Mesendoderm (in vitro differentiated cells): ENCODE data around the gene MAFF.
"Not testable (repeated sequence)": the region's sequence is repeated elsewhere in the genome, so short reads cannot be mapped to it uniquely, and the experiment has no call there.

ENCODE experiments used
- DNase-seq: peaks from one replicate; pipeline ENCODE4 v3.0.0; 2013
- H2AK5ac ChIP-seq: 2 replicates; pipeline ENCODE4 v1.6.1; 2013; ENCODE audit warnings: low read length, inconsistent platforms
- H2BK120ac ChIP-seq: 2 replicates; pipeline ENCODE4 v1.6.1; 2013; ENCODE audit warnings: low read depth, mild to moderate bottlenecking, low read length, moderate library complexity, mixed read lengths
- H2BK15ac ChIP-seq: replicated peaks from 2 replicates; pipeline ENCODE4 v1.6.1; 2013; ENCODE audit warnings: low read depth, mild to moderate bottlenecking, moderate library complexity
- H2BK5ac ChIP-seq: 2 replicates; pipeline ENCODE4 v1.6.1; 2013; ENCODE audit warnings: low read length, inconsistent platforms
- H3K18ac ChIP-seq: 2 replicates; pipeline ENCODE4 v1.6.1; 2013; ENCODE audit warnings: mild to moderate bottlenecking, low read length, mixed read lengths
- H3K23ac ChIP-seq: one replicate; pipeline ENCODE4 v1.6.1; 2013; ENCODE audit warnings: low read length
- H3K27ac ChIP-seq: 2 replicates; pipeline ENCODE4 v1.5.1; 2013; ENCODE audit warnings: low read depth, mild to moderate bottlenecking, inconsistent platforms, low read length, moderate library complexity
- H3K27me3 ChIP-seq: 2 replicates; pipeline ENCODE4 v1.6.1; 2013; ENCODE audit warnings: low read length, control low read depth, mild to moderate bottlenecking, inconsistent platforms; ENCODE audit not compliant: insufficient read depth, poor library complexity
- H3K36me3 ChIP-seq: 2 replicates; pipeline ENCODE4 v1.6.1; 2013; ENCODE audit warnings: low read length, inconsistent platforms; ENCODE audit not compliant: control insufficient read depth, insufficient read depth
- H3K4ac ChIP-seq: one replicate; pipeline ENCODE4 v1.6.1; 2013; ENCODE audit warnings: low read depth, mild to moderate bottlenecking, low read length, moderate library complexity
- H3K4me1 ChIP-seq: 2 replicates; pipeline ENCODE4 v1.6.1; 2013; ENCODE audit warnings: low read depth, low read length, inconsistent platforms; ENCODE audit not compliant: control insufficient read depth
- H3K4me2 ChIP-seq: 2 replicates; pipeline ENCODE4 v1.6.1; 2013; ENCODE audit warnings: low read length
- H3K4me3 ChIP-seq: 2 replicates; pipeline ENCODE4 v1.5.1; 2013; ENCODE audit warnings: mild to moderate bottlenecking, low read length
- H3K56ac ChIP-seq: one replicate; pipeline ENCODE4 v1.6.1; 2013; ENCODE audit warnings: low read length
- H3K79me1 ChIP-seq: 2 replicates; pipeline ENCODE4 v1.6.1; 2013; ENCODE audit warnings: low read length, inconsistent platforms
- H3K79me2 ChIP-seq: 2 replicates; pipeline ENCODE4 v1.6.1; 2013; ENCODE audit warnings: mild to moderate bottlenecking, low read length; ENCODE audit not compliant: control insufficient read depth, insufficient read depth
- H3K9ac ChIP-seq: 2 replicates; pipeline ENCODE4 v1.6.1; 2013; ENCODE audit warnings: low read length, inconsistent platforms
- H4K5ac ChIP-seq: one replicate; pipeline ENCODE4 v1.6.1; 2013; ENCODE audit warnings: low read length
- H4K8ac ChIP-seq: one replicate; pipeline ENCODE4 v1.6.1; 2013; ENCODE audit warnings: low read depth, mild to moderate bottlenecking, control low read depth, low read length, moderate library complexity
- WGBS: extraction: QIAGEN DNeasy Blood & Tissue Kit; methylation state at CpG from one replicate; pipeline ENCODE4 v1.1.7; 2013; ENCODE audit warnings: low lambda C conversion rate, missing lambda C conversion rate; ENCODE audit not compliant: insufficient coverage; ENCODE audit errors: extremely low coverage; 5-methylcytosine and 5-hydroxymethylcytosine counted together

The MAFF gene

DNA sequence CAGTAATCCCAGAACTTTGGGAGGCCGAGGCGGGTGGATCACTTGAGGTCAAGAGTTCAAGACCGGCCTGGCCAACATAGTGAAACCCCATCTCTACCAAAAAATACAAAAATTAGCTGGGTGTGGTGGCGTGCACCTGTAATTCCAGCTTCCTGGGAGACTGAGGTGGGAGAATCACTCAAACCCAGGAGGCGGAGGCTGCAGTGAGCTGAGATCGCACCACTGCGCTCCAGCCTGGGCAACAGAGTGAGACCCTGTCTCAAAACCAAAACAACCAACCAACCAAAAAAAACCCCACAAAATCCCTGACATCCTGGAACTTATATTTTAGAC, 23.2 kb upstream of the MAFF start:
- H2AK5ac ChIP-seq, H3K4me3 ChIP-seq, DNase-seq, H3K4ac ChIP-seq, H3K79me1 ChIP-seq, H3K4me1 ChIP-seq, H3K27me3 ChIP-seq, H3K4me2 ChIP-seq, H4K5ac ChIP-seq, H2BK5ac ChIP-seq, H3K56ac ChIP-seq, H3K23ac ChIP-seq, H3K9ac ChIP-seq, H3K27ac ChIP-seq, H3K36me3 ChIP-seq, H2BK15ac ChIP-seq, H4K8ac ChIP-seq, H2BK120ac ChIP-seq, H3K18ac ChIP-seq, H3K79me2 ChIP-seq: not testable (repeated sequence)
- WGBS: no CpG with 5 or more reads among the region's 7 CpGs

DNA sequence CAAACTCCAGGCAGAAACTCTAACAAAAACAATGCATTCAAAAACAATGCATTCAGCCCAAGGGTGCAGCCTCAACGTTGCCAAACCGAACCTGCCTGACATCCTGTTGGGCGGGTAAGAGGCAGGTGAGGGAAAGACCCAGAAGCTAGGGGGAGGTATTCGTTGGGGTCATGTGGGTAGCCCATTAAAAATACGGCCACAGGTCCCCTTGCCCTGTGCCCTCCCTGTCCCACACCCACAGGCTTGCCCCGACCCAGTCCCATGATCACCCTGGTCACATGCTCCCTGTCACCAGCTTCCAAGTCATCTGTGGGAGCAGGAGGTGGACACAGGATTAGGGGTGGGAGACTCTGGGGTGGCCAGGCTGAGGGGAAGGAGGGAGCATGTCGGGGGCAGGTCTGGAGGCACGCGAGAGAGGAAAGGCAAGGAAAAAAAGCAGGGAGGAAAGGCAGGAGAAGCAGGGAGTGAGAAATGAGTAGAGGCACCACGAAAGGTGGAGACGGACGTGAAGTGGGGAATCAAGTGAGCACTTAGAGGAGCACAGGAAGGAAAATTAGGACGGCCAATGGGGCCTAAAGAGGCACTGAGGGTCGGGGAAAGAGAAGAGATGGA, 20.8 kb upstream of the MAFF start:
- Histone ChIP-seq H3K23ac (peak overlapping the region; percentile 91), H4K5ac (peak overlapping the region; percentile 77), H3K27ac (peak overlapping the region; percentile 3), H2BK5ac (peak overlapping the region; percentile 95), H3K9ac (peak overlapping the region; percentile 98), H3K4me1 (peaks cover 8% of the 10 kb centered on the region), H3K18ac (peak overlapping the region; percentile 97), H2BK15ac (no peak overlapping the region), H2BK120ac (peak overlapping the region; percentile 76), H3K4me3 (peak overlapping the region; percentile 79), H3K56ac (peak overlapping the region; percentile 98), H3K4ac (peak overlapping the region; percentile 96), H2AK5ac (peak overlapping the region; percentile 63), H3K27me3 (no peaks in the 10 kb centered on the region), H3K79me2 (no peaks in the 10 kb centered on the region), H3K79me1 (no peaks in the 10 kb centered on the region), H3K36me3 (no peaks in the 10 kb centered on the region), H3K4me2 (peak overlapping the region; percentile 89), H4K8ac (no peak overlapping the region)
- WGBS: no CpG with 5 or more reads among the region's 14 CpGs
- peak; percentile 53 for DNase-seq

DNA sequence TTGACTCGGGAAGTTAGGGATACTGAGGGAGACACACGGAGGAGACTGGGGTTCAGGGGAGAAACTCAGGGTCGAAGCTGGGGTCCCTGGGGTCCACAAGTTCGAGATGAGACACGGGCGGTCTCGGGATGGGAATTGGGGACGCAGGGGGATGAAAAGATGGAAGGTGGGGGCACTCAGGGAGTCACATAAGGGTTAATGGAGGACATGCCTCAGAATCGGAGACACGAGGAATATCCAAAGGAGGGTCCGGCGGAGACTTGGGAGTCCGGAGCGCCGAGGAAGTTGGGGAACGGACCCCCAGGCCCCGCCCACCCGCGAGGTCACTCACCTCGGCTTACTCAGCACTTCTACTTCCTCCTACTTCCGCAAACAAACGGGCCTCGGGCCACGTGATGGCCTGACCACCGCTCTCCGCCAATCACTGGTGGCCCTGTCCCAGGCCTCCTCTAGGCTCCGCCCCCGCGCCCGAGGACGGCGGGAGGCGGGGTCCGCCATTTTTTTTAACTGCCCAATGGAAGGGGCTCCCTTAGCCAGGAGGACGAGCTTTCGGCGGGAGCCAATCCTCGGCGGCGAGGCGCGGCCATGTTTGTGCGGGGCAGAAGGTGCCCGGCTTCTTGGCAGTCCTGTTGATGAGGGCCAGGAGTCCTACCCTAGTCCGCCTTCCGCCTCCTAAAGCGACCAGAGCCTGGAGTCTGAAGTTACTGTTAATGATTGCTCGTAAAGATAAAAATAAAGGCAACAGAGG, 20.2 kb upstream of the MAFF start, which contains the start of gene PLA2G6:
Gene PLA2G6 (minus strand): TSS at position 378 of the 748 bp plus-strand sequence. CDS start 12,404 bp downstream, outside the sequence.
- peak within 1 kb of the TSS; percentile 98 for H3K9ac ChIP-seq
- no CpG with 5 or more reads among the region's 48 CpGs for WGBS
- peak; percentile 99 for DNase-seq

DNA sequence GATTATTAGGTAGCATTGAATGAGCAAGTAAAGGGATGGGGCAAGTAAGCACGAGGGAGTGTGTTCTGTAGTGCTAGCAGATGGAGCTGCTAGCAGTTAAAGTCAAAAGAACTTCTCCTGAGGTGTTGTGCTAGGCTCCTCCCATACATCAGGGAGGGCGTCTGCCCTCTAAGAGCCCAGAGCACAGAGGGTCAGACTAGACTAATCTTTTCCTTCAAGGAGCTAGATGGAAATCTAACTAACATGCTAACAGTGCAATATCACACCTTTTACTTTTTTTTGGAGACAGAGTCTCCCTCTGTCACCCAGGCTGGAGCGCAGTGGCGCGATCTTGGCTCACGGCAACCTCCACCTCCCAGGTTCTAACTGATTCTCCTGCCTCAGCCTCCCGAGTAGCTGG, 17.0 kb upstream of the MAFF start:
- H3K79me1 ChIP-seq: no peaks in the 10 kb centered on the region
- no peaks in the 10 kb centered on the region for H3K79me2 ChIP-seq
- H2BK120ac ChIP-seq: no peak overlapping the region
- H4K8ac ChIP-seq: no peak overlapping the region
- no peak overlapping the region for H3K27ac ChIP-seq
- no CpG with 5 or more reads among the region's 7 CpGs for WGBS
- no peak overlapping the region for H3K23ac ChIP-seq
- H2BK15ac ChIP-seq: no peak overlapping the region
- no peak overlapping the region for H3K9ac ChIP-seq
- H2AK5ac ChIP-seq: no peak overlapping the region
- H3K4ac ChIP-seq: no peak overlapping the region
- H3K4me3 ChIP-seq: no peak overlapping the region
- no peak overlapping the region for H3K18ac ChIP-seq
- no peaks in the 10 kb centered on the region for H3K36me3 ChIP-seq
- H3K4me1 ChIP-seq: peaks cover 8% of the 10 kb centered on the region
- no peak for DNase-seq
- H3K56ac ChIP-seq: no peak overlapping the region
- H2BK5ac ChIP-seq: no peak overlapping the region
- H4K5ac ChIP-seq: no peak overlapping the region
- no peaks in the 10 kb centered on the region for H3K27me3 ChIP-seq
- no peak overlapping the region for H3K4me2 ChIP-seq

More for the DNA sequence above, 20.2 kb upstream of the MAFF start, which contains the start of gene PLA2G6:
- H3K4ac ChIP-seq: peak within 1 kb of the TSS; percentile 96
- peak within 1 kb of the TSS; percentile 76 for H2BK120ac ChIP-seq
- H3K36me3 ChIP-seq: no peaks in the 10 kb centered on the region
- peaks cover 8% of the 10 kb centered on the region for H3K4me1 ChIP-seq
- peak within 1 kb of the TSS; percentile 91 for H3K23ac ChIP-seq
- peak within 1 kb of the TSS; percentile 79 for H3K4me3 ChIP-seq
- H3K27ac ChIP-seq: peak within 1 kb of the TSS; percentile 65
- H3K4me2 ChIP-seq: peak within 1 kb of the TSS; percentile 89
- peak within 1 kb of the TSS; percentile 95 for H2BK5ac ChIP-seq
- no peaks in the 10 kb centered on the region for H3K79me2 ChIP-seq
- H3K79me1 ChIP-seq: no peaks in the 10 kb centered on the region
- H4K5ac ChIP-seq: peak within 1 kb of the TSS; percentile 98
- peak within 1 kb of the TSS; percentile 98 for H3K56ac ChIP-seq
- H2BK15ac ChIP-seq: no peak within 1 kb of the TSS
- no peaks in the 10 kb centered on the region for H3K27me3 ChIP-seq
- peak within 1 kb of the TSS; percentile 94 for H4K8ac ChIP-seq
- H3K18ac ChIP-seq: peak within 1 kb of the TSS; percentile 97
- peak within 1 kb of the TSS; percentile 63 for H2AK5ac ChIP-seq

DNA sequence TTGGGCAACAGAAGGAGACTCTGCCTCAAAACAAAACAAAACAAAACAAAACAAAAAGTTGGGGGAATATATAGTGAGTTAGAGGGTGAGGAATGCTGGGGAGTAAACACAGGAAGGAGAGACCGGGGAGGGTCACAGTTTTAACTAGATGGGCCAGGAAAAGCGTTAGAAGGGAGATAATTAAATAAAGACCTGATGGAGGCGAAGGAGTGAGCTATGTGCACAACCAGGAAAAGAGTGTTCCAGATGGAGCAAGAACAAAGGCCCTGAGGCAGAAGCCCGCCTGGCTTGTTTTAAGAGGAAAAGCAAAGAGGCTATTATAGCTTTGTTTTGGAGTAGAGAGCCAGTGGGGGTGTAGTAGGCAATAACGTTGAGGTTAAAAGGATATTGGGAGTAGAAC, 15.4 kb upstream of the MAFF start:
- DNase-seq: no peak
- Histone ChIP-seq H3K79me2 (no peaks in the 10 kb centered on the region), H4K5ac (no peak overlapping the region), H3K4ac (no peak overlapping the region), H3K36me3 (no peaks in the 10 kb centered on the region), H3K4me3 (no peak overlapping the region), H3K23ac (no peak overlapping the region), H3K18ac (no peak overlapping the region), H2BK5ac (no peak overlapping the region), H3K4me1 (peaks cover under 1% of the 10 kb centered on the region), H4K8ac (no peak overlapping the region), H3K79me1 (no peaks in the 10 kb centered on the region), H3K27ac (no peak overlapping the region), H3K56ac (no peak overlapping the region), H2AK5ac (no peak overlapping the region), H2BK15ac (no peak overlapping the region), H3K4me2 (no peak overlapping the region), H3K9ac (no peak overlapping the region), H3K27me3 (no peaks in the 10 kb centered on the region), H2BK120ac (no peak overlapping the region)
- no CpG with 5 or more reads among the region's 5 CpGs for WGBS
